OCI-LY1 (cell line): ENCODE data around the gene LRRC70.

Experiments used
- H2AFZ ChIP-seq: fragments of 200-600 bp; sonication (generic), shearing (Covaris generic); 2 replicates; pipeline ENCODE4 v1.6.0; 2014; ENCODE audit warnings: antibody characterized with exemption, mild to moderate bottlenecking, low read length
- H3F3A ChIP-seq: fragments of 200-600 bp; sonication (generic), shearing (Covaris generic); 2 replicates; pipeline ENCODE4 v1.6.0; 2014; ENCODE audit warnings: mild to moderate bottlenecking, antibody characterized with exemption, low read length, moderate library complexity; ENCODE audit not compliant: insufficient read depth
- H3K27ac ChIP-seq: fragments of 200-600 bp; sonication (generic); 2 replicates; pipeline ENCODE4 v1.5.1; 2014; ENCODE audit warnings: low read length, mixed run types, mild to moderate bottlenecking, low read depth; ENCODE audit not compliant: poor library complexity, severe bottlenecking
- H3K27me3 ChIP-seq: fragments of 200-600 bp; sonication (generic); 2 replicates; pipeline ENCODE4 v1.6.0; 2014; ENCODE audit warnings: antibody characterized with exemption, mild to moderate bottlenecking, low read length, moderate library complexity; ENCODE audit not compliant: insufficient read depth
- H3K36me3 ChIP-seq: fragments of 200-600 bp; sonication (generic); 2 replicates; pipeline ENCODE4 v1.6.1; 2014; ENCODE audit warnings: mild to moderate bottlenecking, antibody characterized with exemption, low read length, moderate library complexity, mixed read lengths; ENCODE audit not compliant: insufficient read depth
- H3K4me1 ChIP-seq: fragments of 200-600 bp; sonication (generic); 2 replicates; pipeline ENCODE4 v1.5.1; 2014; ENCODE audit warnings: mild to moderate bottlenecking, low read length, moderate library complexity; ENCODE audit not compliant: insufficient read depth, severe bottlenecking
- H3K4me2 ChIP-seq: fragments of 200-600 bp; sonication (generic), shearing (Covaris generic); 2 replicates; pipeline ENCODE4 v1.6.1; 2014; ENCODE audit warnings: low read length
- H3K4me3 ChIP-seq: fragments of 200-600 bp; sonication (generic); 2 replicates; pipeline ENCODE4 v1.5.1; 2014; ENCODE audit warnings: low read length, low read depth, mild to moderate bottlenecking, mixed read lengths; ENCODE audit not compliant: poor library complexity, severe bottlenecking
- H3K79me2 ChIP-seq: fragments of 200-600 bp; shearing (Covaris generic); 2 replicates; pipeline ENCODE4 v1.6.1; 2016; ENCODE audit warnings: mixed run types, low read length, mixed read lengths; ENCODE audit not compliant: insufficient read depth
- H3K9ac ChIP-seq: fragments of 200-600 bp; sonication (generic), shearing (Covaris generic); 2 replicates; pipeline ENCODE4 v1.6.1; 2014; ENCODE audit warnings: mild to moderate bottlenecking, low read length, mixed read lengths
- H3K9me2 ChIP-seq: fragments of 200-600 bp; sonication (generic), shearing (Covaris generic); 2 replicates; pipeline ENCODE4 v1.6.1; 2014; ENCODE audit warnings: low read depth, mild to moderate bottlenecking, low read length, mixed read lengths
- H3K9me3 ChIP-seq: fragments of 200-600 bp; shearing (Covaris generic); 2 replicates; pipeline ENCODE4 v1.6.1; 2014; ENCODE audit warnings: low read length, mixed read lengths
- H4K20me1 ChIP-seq: fragments of 200-600 bp; sonication (generic), shearing (Covaris generic); 2 replicates; pipeline ENCODE4 v1.6.0; 2016; ENCODE audit warnings: mild to moderate bottlenecking, low read length; ENCODE audit not compliant: insufficient read depth
- CTCF ChIP-seq: fragments of 200-600 bp; sonication (generic), shearing (Covaris generic); IDR thresholded peaks from 2 replicates; pipeline ENCODE4 v1.5.1; 2017; ENCODE audit warnings: mild to moderate bottlenecking, antibody characterized with exemption, low read length, moderate library complexity, mixed read lengths
- EZH2 ChIP-seq: fragments of 200-600 bp; sonication (generic), shearing (Covaris generic); IDR thresholded peaks from 2 replicates; pipeline ENCODE4 v1.8.0; 2017; ENCODE audit warnings: borderline replicate concordance, mixed run types, mild to moderate bottlenecking, antibody characterized with exemption, low read length, moderate library complexity, mixed read lengths

The LRRC70 gene

GRCh38 chr5:62578540-62578939, at the start of gene LRRC70:
LRRC70 (plus strand) TSS chr5:62578819; CDS start chr5:62579439, 620 bp downstream.
- Histone ChIP-seq H3K36me3 (no peaks in the 10 kb centered on the region; the same call in 1 of the 2 replicates), H3K27me3 (no peaks in the 10 kb centered on the region), H3K79me2 (no peaks in the 10 kb centered on the region; the same call in 1 of the 2 replicates), H3K4me3 (no peak within 1 kb of the TSS), H3K27ac (no peak within 1 kb of the TSS), H4K20me1 (no peaks in the 10 kb centered on the region), H3F3A (no peaks in the 10 kb centered on the region), H3K9me3 (no peaks in the 10 kb centered on the region), H3K4me1 (peaks cover 10% of the 10 kb centered on the region), H3K4me2 (no peak within 1 kb of the TSS), H3K9ac (no peak within 1 kb of the TSS), H3K9me2 (no peaks in the 10 kb centered on the region), H2AFZ (no peak within 1 kb of the TSS)
- TF ChIP-seq CTCF (no peak), EZH2 (no peak)

- Histone ChIP-seq H3K79me2 (no peaks in the 10 kb centered on the region), H3K36me3 (peaks cover 12% of the 10 kb centered on the region; the same call in 1 of the 2 replicates), H3K9ac (no peak overlapping the region), H3K27me3 (no peaks in the 10 kb centered on the region), H3K27ac (no peak overlapping the region), H3K4me1 (no peaks in the 10 kb centered on the region), H4K20me1 (no peaks in the 10 kb centered on the region; the same call in 1 of the 2 replicates), H3K9me2 (no peaks in the 10 kb centered on the region), H3F3A (no peaks in the 10 kb centered on the region), H3K4me3 (no peak overlapping the region), H3K9me3 (no peaks in the 10 kb centered on the region), H3K4me2 (no peak overlapping the region), H2AFZ (no peak overlapping the region)
- no peak for TF ChIP-seq EZH2
- TF ChIP-seq CTCF = no peak
These were observed 45.0 kb upstream of the LRRC70 start for GRCh38 chr5:62533597-62533996.

GRCh38 chr5:62534461-62535236, 44.0 kb upstream of the LRRC70 start:
- Histone ChIP-seq H3K9me2 (no peaks in the 10 kb centered on the region), H3K36me3 (peaks cover 17% of the 10 kb centered on the region; the same call in 1 of the 2 replicates), H3K4me1 (no peaks in the 10 kb centered on the region), H3F3A (no peaks in the 10 kb centered on the region), H3K4me2 (no peak overlapping the region), H3K27me3 (no peaks in the 10 kb centered on the region), H2AFZ (no peak overlapping the region), H3K27ac (no peak overlapping the region), H3K9ac (no peak overlapping the region), H3K9me3 (no peaks in the 10 kb centered on the region), H3K4me3 (no peak overlapping the region), H4K20me1 (no peaks in the 10 kb centered on the region; the same call in 1 of the 2 replicates), H3K79me2 (no peaks in the 10 kb centered on the region)
- TF ChIP-seq CTCF = no peak
- no peak for TF ChIP-seq EZH2
